Measurements from ENCODE around the gene AMY2B. TPM values are rescaled to one million over a fixed set of nuclear protein-coding genes. Genes with fewer than 3 reads are reported as not detected.
"Not testable (repeated sequence)": the region's sequence is repeated elsewhere in the genome, so short reads cannot be mapped to it uniquely, and the experiment has no call there.

Gene AMY2B
- total RNA-seq, 1 experiment from 2014 or later, result not detected

DNA sequence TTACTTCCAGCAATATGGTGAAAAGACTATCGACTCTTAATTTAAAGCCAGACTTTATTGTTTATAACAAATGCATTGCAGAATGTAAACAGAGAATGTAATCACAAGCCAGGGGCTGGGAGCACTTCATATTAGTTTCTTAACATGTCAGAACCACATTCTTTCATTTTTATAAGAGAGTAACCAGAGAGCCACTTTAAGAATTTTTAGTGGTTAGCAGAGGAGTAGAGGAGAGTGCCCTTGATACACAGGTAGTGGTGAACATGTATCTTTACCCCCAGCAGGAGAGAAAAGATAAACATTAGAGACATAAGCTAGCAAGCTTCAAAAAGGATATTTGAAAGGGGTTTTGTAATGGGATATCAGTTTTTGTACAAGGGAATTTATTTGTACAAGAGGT is 11.1 kb downstream of the AMY2B start:
- Histone ChIP-seq H3K36me3 (no peaks in the 10 kb centered on the region), H3K9me3 (no peaks in the 10 kb centered on the region), H3K27me3 (no peaks in the 10 kb centered on the region), H3K4me3 (no peak overlapping the region)
- no peak for DNase-seq

DNA sequence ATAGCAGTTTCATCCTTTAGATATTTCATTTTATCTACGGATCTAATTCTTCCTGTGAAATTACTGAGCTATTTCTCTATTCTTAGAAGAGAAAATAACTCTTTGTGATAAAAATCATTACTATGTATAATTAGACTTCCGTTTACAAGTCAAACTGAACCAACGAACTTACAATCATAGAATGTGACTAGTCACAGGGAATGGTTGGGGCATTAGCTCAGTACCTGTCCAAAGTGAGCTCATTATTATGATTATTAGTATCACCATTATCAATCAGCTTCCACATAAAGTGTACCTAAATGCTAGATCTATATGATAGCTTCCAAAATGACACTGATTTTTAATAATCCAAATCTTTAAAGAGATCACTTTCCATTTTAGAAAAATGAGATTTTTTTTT is 12.5 kb downstream of the AMY2B start:
- H3K27me3 ChIP-seq, result no peaks in the 10 kb centered on the region
- DNase-seq, result no peak
- H3K36me3 ChIP-seq, result no peaks in the 10 kb centered on the region
- H3K9me3 ChIP-seq, result no peaks in the 10 kb centered on the region
- no peak overlapping the region for H3K4me3 ChIP-seq

DNA sequence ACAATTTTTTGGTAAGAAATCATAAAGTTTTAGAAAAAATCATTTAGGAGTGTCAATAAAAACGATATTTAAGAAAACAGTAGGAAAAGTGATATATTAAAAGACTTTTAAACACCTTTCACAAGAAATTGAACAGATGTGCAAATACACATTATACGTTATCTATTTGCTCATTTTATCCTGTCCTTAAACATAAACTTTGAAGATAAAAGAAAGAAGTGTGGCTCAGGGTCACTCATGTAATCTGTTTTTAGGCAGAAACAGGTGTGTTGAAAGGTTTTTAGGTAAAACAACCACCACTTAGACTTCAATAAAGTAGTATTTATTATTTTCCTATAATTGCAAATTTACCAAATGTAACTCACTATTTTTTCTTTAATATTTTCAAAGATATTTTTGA is 13.1 kb downstream of the AMY2B start:
- Histone ChIP-seq H3K4me3 (no peak overlapping the region), H3K36me3 (no peaks in the 10 kb centered on the region), H3K9me3 (no peaks in the 10 kb centered on the region), H3K27me3 (no peaks in the 10 kb centered on the region)
- DNase-seq, result no peak

DNA sequence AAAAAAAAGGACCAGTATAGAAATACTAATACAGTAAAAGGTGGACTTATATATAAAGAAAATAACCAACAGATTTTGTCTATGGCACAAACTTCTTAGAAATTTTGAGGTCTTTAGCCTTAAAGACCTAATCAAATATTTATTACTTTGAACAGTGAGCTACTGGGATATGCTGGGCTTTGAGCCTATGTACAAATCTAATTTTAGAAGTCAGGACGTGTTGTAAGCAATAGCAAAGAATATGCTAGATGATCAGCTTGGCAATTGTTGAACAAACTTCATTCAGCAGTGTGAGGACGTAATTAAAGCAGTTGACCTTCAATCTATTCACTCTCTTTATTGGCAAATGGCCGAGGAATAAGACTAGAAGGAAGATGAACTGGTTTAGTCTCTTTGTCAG is 31.4 kb downstream of the AMY2B start:
- not testable (repeated sequence) for DNase-seq, H3K36me3 ChIP-seq, H3K27me3 ChIP-seq, H3K4me3 ChIP-seq, H3K9me3 ChIP-seq

DNA sequence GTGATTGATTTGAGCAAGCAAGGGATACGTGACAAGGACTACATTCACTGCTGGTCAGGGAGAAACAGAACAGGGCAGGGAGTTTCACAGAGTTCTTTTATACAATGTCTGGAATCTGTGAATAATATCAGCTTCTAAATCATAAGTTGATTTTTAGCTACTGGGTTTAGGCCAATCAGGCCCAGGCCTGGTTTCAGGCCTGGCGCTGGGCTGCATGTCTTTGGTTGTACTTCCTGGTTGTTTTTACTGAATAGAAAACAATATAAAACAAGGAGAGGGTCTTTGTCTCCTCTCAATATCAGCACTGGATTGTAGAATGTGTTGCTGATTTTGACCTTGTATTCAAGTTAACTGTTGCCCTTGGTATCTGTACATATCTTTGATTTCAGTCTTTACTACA is 45.0 kb downstream of the AMY2B start:
- Histone ChIP-seq H3K4me3 (no peak overlapping the region), H3K27me3 (no peaks in the 10 kb centered on the region), H3K36me3 (no peaks in the 10 kb centered on the region), H3K9me3 (no peaks in the 10 kb centered on the region)
- DNase-seq, result no peak

DNA sequence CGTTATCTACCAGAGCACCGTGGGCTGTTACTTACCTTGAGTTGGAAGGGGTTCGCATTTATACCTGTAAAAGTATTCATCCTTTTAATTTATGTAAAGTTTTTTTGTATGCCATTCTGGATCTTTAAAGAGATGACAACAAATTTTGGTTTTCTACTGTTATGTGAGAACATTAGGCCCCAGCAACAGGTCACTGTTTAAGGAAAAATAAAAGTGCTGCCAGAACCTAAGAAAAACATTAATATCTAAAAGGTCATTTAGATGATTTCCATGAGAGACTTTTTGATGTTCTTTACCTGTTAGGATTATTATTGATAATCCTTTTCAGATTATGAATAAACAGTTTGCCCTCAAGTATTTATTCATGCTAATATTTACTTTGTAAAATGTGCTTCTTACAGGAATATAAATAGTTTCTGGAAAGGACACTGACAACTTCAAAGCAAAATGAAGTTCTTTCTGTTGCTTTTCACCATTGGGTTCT is 45.6 kb downstream of the AMY2B start, which contains the start of gene AMY2A:
TSS of gene AMY2A (plus strand) at position 434 of the 484 bp plus-strand sequence. CDS start at position 448, 14 bp downstream.
- H3K9me3 ChIP-seq, H3K36me3 ChIP-seq, DNase-seq, H3K4me3 ChIP-seq, H3K27me3 ChIP-seq: not testable (repeated sequence)

DNA sequence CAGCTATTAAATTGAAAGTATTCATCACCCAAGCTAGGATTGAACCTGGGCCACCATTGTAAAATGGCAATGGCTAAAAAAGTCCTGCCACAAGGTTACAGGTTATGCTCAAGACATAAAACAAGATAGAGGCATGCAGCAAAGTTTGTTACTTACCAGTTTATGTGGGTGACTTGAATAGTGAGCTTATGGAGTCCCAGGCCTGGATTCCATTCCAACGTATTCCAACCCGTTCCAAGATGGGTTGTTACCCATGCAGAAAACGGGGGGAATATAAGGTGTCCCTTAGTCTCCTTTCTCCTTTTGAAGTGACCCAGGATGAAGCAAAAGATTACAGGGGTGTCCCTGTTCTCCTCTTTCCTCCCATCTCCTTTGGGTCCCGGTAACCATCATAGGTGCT is 56.0 kb downstream of the AMY2B start:
- not testable (repeated sequence) for DNase-seq, H3K9me3 ChIP-seq, H3K4me3 ChIP-seq, H3K27me3 ChIP-seq, H3K36me3 ChIP-seq

Other genes starting within 250 kb of the AMY2B start
- gene RNPC3, start 45.9 kb upstream of the AMY2B start, total RNA-seq (2014; rRNA removed; shearing (Covaris generic); ENCODE audit: low replicate concordance), result 7.0 and 12.7 TPM in 2 replicates
- gene AMY2A, start 45.8 kb downstream of the AMY2B start, total RNA-seq (2014; rRNA removed; shearing (Covaris generic); ENCODE audit: low replicate concordance), result not detected in 2 replicates
- not detected in 2 replicates for gene AMY1A, start 84.2 kb downstream of the AMY2B start, total RNA-seq (2014; rRNA removed; shearing (Covaris generic); ENCODE audit: low replicate concordance)
- gene AMY1B, start 124.6 kb downstream of the AMY2B start, total RNA-seq (2014; rRNA removed; shearing (Covaris generic); ENCODE audit: low replicate concordance), result not detected in 2 replicates
- not detected in 2 replicates for gene AMY1C, start 178.3 kb downstream of the AMY2B start, total RNA-seq (2014; rRNA removed; shearing (Covaris generic); ENCODE audit: low replicate concordance)